HG02943 (cell line): ENCODE results near the gene BPTF.
"Not testable (repeated sequence)": the region's sequence is repeated elsewhere in the genome, so short reads cannot be mapped to it uniquely, and the experiment has no call there.

Experiments used
- ATAC-seq: cut with Tn5 transposase; IDR thresholded peaks from one replicate; pipeline ENCODE4 v1.9.1; 2021; ENCODE audit warnings: mild to moderate bottlenecking, low read depth, moderate library complexity; ENCODE audit not compliant: unreplicated experiment

The BPTF gene, protein sequence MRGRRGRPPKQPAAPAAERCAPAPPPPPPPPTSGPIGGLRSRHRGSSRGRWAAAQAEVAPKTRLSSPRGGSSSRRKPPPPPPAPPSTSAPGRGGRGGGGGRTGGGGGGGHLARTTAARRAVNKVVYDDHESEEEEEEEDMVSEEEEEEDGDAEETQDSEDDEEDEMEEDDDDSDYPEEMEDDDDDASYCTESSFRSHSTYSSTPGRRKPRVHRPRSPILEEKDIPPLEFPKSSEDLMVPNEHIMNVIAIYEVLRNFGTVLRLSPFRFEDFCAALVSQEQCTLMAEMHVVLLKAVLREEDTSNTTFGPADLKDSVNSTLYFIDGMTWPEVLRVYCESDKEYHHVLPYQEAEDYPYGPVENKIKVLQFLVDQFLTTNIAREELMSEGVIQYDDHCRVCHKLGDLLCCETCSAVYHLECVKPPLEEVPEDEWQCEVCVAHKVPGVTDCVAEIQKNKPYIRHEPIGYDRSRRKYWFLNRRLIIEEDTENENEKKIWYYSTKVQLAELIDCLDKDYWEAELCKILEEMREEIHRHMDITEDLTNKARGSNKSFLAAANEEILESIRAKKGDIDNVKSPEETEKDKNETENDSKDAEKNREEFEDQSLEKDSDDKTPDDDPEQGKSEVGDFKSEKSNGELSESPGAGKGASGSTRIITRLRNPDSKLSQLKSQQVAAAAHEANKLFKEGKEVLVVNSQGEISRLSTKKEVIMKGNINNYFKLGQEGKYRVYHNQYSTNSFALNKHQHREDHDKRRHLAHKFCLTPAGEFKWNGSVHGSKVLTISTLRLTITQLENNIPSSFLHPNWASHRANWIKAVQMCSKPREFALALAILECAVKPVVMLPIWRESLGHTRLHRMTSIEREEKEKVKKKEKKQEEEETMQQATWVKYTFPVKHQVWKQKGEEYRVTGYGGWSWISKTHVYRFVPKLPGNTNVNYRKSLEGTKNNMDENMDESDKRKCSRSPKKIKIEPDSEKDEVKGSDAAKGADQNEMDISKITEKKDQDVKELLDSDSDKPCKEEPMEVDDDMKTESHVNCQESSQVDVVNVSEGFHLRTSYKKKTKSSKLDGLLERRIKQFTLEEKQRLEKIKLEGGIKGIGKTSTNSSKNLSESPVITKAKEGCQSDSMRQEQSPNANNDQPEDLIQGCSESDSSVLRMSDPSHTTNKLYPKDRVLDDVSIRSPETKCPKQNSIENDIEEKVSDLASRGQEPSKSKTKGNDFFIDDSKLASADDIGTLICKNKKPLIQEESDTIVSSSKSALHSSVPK (N-terminal part only)

GRCh38 chr17:67824735-67825626 lies at the start of gene BPTF:
BPTF (plus strand) TSS chr17:67825503; CDS start chr17:67825725, 222 bp downstream.
- ATAC-seq, result peak; percentile 76

DNA sequence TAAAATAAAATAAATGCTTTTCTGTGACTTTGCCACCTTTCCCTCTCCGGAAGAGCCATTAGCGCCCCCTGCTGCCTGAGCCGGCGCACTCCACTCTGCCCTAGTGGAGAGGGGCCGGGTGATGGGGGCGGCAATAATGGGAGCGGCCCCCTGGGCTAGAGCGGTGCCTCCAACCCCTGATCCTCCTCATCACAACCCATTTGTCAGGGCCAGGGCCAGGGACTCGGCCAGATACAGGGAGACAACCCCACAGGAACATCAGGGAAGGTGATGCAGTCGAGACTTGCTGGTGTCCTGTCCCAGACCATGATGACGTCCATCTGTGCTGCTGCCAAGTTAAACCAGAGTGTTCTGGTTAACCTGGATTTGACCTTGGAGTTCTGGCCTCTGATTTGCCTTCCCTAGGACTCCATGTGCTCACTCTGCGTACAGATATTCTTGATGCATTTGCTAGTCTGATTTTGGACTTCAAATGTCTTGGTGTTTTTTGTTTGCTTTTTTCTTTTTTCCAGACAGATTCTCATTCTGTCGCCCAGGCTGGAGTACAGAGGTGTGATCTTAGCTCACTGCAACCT lies 46.1 kb upstream of the BPTF start:
- ATAC-seq, result no peak

DNA sequence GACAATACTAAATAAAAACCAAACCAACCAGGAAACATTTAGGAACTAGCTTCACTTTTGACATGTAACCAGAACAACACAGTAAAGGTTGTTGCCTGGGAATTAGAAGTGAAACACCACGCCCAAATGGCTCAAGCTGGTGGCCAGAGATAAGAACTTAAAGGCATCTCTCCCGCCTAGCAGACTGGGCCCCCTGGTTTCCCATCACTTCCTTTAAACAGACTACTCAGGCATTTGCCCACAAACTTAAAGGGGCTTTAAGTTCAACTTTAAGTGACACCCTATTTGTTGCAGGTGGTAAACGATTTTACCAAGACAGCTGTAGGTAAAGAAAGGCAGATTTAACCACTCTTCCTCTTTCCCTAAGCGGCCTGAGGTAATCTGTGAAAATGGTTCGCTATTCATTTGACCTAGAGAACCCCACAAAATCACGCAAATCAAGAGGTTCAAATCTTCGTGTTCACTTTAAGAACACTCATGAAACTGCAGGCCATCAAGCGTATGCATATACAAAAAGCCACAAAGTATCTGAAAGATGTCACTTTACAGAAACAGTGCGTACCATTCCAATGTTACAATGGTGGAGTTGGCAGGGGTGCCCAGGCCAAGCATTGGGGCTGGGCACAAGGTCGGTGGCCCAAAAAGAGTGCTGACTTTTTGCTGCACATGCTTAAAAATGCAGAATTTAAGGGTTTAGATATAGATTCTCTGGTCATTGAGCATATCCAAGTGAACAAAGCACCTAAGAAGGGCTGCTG lies 40.8 kb upstream of the BPTF start:
- no peak for ATAC-seq

DNA sequence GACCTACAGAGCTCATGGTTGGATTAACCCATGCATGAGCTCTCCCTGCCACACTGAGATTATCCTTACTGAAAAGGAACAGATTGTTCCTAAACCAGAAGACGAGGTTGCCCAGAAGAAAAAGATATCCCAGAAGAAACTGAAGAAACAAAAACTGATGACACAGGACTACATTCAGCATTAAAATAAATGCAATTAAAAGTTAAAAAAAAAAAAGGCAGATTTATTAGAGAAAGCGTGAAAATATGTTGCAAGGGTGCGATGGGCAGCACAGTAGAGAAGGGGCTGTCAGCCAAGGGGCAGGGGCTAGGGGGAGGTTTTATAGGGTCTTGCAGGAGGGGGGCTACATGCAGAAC lies 40.2 kb upstream of the BPTF start:
- ATAC-seq, result no peak

DNA sequence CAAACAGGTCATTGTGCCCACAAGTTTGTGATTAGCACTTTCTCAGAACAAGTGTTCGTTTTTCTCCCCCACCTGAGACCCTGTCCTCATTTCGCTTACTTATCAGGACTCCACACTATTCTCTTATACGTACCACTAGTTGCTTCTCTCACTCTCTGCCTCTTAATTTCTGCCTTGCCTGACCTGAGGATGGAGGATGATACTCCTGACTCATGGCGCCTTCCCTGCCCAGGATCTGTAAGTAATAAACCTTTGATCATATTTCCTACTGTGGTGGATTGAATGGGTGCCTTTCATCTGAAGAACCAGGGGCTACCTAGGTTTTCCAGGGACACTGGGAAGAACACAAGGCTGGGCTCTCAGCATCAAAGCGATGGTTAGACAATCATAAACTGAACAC lies 39.8 kb upstream of the BPTF start:
- ATAC-seq, result no peak

DNA sequence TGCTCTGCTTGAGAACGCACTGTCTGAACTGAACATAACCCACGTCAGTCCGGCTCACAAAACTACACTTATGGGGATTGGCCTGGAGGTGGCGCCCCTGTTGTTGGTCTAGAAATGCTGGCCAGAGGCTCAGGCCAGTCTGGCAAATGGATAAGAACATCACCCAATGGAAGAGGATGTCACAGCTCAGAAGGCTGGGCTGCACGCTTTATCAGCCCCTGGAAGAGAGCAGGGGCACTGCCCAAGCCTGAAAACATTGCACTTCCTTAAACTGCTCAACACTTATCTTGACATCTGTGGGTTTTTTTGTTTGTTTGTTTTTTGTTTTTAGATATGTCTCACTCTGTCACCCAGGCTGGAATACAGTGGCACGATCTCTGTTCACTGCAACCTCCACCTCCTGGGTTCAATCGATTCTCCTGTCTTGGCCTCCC lies 24.8 kb upstream of the BPTF start:
- peak; percentile 88 for ATAC-seq

DNA sequence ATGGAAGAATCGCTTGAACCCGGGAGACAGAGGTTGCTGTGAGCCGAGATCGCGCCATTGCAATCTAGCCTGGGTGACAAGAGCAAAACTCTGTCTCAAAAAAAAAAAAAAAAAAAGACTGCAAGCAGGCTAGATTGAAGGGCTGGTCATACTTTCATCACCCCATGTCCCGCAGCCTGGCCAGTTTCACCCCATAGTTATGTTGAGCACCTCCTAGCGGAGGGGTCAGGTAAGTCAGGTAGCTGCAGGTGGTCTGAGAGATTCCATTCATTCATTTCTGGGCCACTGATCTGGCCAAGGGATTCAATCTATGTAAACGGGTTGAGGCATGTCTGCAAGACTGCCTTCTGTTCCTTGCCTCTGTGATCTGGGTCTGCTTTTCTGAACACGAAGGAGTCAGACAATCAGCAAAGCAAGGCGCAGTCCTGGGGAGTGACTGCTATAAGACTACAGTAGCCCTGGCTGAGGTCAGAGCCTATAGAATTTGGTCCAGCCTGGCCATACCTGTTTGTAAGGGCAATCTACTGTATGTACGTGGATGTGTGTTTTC lies 23.6 kb upstream of the BPTF start:
- ATAC-seq, result no peak

DNA sequence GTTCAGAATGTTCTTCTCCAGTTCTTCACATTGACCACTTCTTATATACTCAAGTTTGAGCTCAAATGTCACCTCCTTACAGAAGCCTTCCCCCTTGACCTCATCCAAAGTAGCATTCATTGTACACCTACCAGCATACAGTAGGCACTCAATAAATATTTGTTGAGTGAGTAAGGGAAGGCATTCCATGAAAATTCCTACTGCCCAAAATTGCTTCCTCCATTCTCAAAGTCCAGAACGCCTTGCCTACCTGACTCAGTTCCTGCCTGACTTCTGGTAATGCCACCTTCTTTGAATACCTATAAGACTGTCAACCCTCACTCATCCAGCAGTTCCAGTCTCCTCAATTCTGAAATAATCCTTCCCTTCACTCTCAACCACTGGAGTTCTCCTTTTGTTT lies 14.8 kb upstream of the BPTF start:
- ATAC-seq, result no peak

- ATAC-seq, result not testable (repeated sequence)
Observed at GRCh38 chr17:67812380-67812779, 12.9 kb upstream of the BPTF start.

- no peak for ATAC-seq
Observed at GRCh38 chr17:67813803-67814180, 11.5 kb upstream of the BPTF start.

DNA sequence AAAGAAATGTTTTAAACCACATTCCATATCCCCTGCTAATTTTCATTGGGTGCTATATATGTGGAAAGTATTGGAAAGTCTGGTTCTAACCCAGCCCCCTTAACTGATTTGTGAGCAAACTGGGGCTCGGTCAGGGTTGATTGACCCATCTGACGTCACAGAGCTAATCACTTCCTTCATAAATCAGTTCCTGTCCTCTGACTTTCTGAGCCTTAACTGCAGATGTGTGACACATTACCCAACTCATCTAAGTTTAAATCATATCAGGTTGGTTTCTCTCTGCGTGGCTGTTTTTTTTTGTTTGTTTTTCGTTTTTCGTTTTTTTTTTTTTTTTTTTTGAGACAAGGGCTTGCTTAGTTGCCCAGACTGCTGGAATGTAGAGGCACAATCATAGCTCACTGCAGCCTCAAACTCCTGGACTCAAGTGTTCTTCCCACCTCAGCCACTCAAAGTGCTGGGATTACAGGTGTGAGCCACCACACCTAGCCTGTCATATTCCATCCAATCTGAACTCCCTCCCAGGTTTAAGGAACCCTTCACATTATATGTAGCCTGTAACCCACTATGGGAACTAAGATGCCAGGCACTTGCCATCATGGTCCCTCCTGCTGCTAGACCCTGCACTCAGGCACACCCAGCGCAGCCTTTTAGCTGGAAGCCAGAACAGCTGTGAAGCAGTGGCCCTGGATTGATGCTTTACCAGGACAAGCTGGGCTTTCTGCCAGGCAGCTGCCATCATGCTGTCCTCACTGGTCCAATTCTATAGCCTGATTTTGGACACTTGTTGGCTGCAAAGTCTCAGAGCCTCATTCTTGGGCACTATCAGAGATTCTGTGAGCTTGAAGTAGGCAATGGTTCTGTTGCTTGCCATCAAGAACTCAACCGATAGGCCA lies 6.9 kb upstream of the BPTF start:
- ATAC-seq, result peak; percentile 56

- ATAC-seq, result no peak
Observed at GRCh38 chr17:67819722-67820121, 5.6 kb upstream of the BPTF start.

GRCh38 chr17:67821871-67822367 lies 3.4 kb upstream of the BPTF start:
- ATAC-seq, result no peak

DNA sequence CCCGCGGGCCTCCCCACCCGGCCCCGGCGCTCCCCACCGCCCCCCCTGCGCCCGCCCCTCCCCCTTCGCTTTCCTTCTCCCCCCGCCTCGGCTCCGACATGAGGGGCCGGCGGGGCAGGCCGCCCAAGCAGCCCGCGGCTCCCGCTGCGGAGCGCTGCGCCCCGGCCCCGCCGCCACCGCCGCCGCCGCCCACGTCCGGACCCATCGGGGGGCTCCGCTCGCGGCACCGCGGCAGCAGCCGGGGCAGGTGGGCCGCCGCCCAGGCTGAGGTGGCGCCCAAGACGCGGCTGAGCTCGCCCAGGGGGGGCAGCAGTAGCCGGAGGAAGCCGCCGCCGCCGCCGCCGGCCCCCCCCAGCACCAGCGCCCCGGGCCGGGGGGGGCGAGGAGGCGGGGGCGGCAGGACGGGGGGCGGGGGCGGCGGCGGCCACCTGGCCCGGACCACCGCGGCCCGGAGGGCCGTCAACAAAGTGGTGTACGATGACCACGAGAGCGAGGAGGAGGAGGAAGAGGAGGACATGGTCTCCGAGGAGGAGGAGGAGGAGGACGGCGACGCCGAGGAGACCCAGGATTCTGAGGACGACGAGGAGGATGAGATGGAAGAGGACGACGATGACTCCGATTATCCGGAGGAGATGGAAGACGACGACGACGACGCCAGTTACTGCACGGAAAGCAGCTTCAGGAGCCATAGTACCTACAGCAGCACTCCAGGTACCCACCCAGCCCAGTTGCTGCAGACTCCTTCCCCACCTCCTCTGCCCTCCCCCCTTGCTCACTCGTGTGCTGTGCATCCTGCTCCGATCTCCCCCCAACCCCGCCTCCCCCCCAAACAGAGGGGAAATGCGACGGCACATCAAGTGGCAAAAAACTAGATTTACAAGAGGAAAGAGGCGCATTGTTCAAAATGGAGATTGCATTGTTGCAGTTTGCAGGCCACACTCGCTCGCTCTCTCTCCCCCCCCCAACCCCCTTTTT lies 611 bp downstream of the BPTF start:
- peak; percentile 28 for ATAC-seq

DNA sequence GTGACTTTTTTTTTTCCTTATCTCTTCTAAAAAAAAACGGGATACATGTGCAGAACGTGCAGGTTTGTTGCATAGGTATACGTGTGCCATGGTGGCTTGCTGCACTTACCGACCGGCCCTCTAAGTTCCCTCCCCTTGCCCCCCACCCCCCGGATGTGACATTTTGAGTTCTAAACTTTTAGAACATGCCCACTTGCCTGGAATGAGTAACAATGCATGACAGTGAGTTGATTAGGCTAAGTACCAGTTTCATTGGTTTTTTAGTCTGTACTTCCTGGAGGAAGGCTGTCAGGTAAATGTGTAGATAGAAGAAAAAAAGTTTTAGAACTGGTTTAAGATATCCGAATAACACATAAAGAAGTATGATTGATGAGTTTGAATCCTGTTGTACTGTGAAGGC lies 4.0 kb downstream of the BPTF start:
- ATAC-seq, result no peak

- ATAC-seq, result no peak
Observed at GRCh38 chr17:67830440-67830839, 5.1 kb downstream of the BPTF start.
